Tracheal epithelial cell (primary cell): Measurements from ENCODE around the gene PBOV1. TPM values are rescaled to one million over a fixed set of nuclear protein-coding genes. Genes with fewer than 3 reads are reported as not detected.

Experiments
- total RNA-seq: library from RNA; depleted of rRNA; stranded (reverse); fragments of >200 nt; gene quantifications from 2 replicates; pipeline ENCODE4 v1.2.1, GENCODE V29; 2014

The PBOV1 gene
- not detected in 2 replicates for total RNA-seq

DNA sequence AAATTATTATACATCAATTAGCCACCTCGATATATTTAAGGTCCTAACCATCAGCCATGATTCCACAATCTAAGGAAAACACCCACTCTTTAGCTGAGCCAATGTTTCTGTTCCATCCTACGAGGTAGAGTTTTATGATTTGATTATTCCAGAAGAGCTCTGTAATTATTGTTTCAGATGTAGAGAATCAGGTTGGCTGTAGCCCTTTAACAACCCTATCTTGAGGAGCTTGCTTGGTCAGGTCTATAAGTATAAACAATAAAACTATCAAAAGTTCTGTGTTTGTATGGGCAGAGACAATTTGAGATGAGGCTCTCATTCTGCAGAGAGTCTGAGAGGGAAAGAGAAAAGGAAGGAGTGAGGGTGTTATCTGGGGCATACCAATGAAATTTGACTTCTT lies at the start of gene PBOV1:
TSS of gene PBOV1 (minus strand) at position 43 of the 400 bp plus-strand sequence. CDS start 96 bp downstream, outside the sequence.

Other genes with a start within 250 kb of the PBOV1 start
- 325 and 354 TPM in 2 replicates for gene PERP, start 111.1 kb downstream of the PBOV1 start, total RNA-seq
- 6.7 and 8.3 TPM in 2 replicates for gene ARFGEF3, start 56.6 kb downstream of the PBOV1 start, total RNA-seq
- gene SMIM28, start 159.4 kb upstream of the PBOV1 start, total RNA-seq = not detected in 2 replicates
- gene HEBP2, start 185.7 kb upstream of the PBOV1 start, total RNA-seq = 78.6 and 83.6 TPM in 2 replicates